ENCODE measurements around the gene ITGB5.

ITGB5 gene, protein sequence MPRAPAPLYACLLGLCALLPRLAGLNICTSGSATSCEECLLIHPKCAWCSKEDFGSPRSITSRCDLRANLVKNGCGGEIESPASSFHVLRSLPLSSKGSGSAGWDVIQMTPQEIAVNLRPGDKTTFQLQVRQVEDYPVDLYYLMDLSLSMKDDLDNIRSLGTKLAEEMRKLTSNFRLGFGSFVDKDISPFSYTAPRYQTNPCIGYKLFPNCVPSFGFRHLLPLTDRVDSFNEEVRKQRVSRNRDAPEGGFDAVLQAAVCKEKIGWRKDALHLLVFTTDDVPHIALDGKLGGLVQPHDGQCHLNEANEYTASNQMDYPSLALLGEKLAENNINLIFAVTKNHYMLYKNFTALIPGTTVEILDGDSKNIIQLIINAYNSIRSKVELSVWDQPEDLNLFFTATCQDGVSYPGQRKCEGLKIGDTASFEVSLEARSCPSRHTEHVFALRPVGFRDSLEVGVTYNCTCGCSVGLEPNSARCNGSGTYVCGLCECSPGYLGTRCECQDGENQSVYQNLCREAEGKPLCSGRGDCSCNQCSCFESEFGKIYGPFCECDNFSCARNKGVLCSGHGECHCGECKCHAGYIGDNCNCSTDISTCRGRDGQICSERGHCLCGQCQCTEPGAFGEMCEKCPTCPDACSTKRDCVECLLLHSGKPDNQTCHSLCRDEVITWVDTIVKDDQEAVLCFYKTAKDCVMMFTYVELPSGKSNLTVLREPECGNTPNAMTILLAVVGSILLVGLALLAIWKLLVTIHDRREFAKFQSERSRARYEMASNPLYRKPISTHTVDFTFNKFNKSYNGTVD

DNA sequence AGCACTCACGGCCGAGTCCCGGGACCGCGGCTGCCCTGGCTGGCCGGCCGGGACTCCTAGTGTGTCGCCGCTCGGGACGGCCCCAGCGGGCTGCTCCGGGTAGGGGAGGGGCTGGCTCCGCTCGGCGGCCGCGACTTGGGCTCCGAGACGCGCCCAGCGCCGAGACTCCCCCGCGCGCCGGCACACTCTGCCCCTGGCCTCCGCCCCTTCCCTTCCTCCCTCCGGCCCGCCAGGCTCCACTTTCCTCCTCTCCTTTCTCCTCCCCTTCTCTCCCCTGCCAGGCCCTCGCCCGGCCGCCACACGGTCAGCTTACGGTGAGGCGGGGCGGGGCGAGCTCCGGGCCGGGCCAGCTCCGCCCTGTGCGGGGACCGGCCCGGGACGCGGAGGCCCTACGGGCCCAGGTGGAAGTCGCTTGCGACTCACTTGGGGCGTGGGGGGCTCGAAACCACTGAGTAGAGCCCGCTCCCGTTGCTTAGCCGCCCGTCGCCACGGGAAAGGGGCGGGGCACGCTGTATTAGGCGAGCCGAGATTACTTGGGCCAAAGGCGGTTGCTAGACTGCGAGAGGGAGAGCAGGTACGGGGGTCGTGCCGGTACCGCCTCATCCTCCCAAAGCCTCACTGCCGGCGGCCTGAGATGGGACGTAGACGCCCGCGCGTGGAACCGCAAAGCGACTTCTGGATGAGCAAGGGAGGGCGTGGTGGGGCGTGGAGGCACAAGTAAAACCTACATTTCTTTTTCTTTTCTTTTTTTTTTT, at the start of gene ITGB5:
Gene ITGB5 (minus strand): TSS at position 189 of the 755 bp plus-strand sequence. CDS start 365 bp downstream, outside the sequence.
- peak in 1 of 3 donors; percentile 21 for DNase-seq (ENCODE audit: low read depth in 3 of 3)

DNA sequence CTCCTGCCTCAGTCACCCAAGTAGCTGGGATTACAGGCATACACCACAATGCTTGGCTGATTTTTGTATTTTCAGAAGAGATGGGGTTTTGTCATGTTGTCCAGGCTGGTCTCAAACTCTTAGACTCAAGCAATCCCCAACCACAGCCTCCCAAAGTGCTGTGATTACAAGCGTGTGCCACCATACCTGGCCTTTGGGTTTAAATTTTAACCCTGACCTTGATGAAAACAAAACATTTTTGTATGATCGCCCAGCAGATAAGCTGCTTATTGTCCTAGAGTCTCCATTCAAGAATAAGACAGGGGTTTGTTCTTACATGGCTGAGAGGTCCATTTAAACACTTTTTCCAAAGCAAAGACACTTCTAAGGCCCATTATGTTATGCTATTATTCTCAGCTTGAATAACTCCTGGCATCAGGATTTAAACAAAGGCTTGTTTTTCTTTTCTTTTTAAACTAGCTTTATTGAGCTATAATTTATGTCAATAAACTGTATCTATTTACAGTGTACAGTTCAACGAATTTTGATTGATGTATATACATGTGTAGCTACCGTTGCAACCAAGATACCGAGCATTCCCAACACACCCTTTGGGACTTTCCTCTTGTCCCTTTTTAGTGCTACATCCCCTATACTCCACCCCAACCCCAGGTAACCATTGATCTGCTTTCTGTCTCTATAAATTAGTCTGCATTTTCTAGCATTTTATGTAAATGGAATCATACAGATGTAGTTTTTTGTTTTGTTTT, 48.8 kb upstream of the ITGB5 start:
- DNase-seq (ENCODE audit: low read depth in 3 of 3): no peak

DNA sequence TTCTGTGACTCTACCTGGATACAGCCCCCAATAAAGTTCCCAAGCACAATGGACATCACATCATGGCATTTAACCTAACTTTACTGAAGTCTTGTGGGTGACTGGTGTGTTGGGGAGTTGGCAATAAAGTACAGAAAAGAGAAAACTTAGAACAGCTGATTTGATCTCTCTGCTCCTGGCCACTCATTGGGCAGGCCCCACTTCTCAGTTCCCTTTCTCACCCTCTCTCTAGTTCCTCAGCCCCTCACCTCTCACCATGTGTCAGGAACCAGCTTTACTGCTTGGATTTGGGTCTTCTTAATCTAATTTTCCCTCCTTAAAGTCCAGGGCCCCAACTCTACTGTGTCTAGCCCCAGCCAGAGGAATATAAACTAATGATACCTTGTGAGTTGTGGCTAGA, 48.1 kb upstream of the ITGB5 start:
- no peak for DNase-seq (ENCODE audit: low read depth in 3 of 3)

DNA sequence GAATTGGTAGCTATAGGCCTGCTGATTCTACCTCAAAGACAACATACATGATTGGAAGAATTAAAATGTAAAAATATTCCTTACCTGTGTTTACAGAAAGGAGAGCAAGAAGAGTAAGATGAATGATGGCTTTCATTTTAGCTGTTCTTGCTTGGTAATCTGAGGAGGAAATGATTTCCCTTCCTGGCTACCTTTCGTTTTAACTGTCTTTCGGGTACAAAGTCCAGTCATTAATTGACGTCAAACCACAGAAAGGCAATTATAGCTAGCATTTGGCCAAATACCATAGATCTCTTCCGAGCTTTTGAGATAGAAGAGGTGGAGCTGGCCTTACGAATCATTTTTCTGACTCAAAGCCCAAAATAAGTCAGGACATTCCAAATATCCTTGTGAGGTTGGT, 47.4 kb upstream of the ITGB5 start, which contains the start of gene MUC13:
Gene MUC13 (minus strand): TSS at position 175 of the 400 bp plus-strand sequence. CDS start 39 bp downstream, at position 136.
- no peak for DNase-seq (ENCODE audit: low read depth in 3 of 3)

DNA sequence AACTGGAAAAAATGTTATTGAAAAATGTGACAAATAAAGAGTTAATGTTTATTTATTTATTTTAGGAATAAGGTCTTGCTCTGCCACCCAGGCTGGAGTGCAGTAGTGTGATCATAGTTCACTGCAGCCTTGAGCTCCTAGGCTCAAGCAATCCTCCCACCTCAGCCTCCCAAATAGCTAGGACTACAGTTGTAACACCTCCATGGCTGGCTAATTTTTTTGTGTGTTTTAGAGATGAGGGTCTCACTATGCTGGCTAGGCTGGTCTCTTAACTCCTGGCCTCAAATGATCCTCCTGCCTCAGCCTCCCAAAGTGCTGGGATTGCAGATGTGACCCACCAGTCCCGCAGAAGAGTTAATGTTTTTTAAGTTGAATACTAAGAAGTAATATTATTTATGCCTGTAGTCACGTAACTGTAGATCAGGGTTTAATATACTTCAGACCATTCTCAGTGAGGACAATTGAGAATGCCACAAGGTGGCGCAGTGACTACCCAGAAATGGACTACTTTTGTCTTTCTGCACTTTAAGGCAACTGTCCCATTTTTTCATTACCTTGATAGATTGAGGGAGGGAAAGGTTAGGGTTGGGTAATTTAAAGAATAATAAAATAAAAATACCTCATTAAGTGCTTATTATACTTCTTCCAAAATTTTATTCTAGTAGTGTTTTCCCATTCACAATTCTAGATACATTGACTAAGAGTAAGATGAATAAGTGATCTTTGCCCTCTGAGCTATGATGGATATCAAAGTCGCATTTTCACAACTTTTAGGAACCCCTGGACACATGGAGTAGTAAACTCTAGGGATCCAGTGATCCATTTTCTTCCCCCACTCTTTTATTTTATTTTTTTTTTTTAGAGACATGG, 41.4 kb upstream of the ITGB5 start:
- peak; percentile 21 to 46 (median 32) for DNase-seq (ENCODE audit: low read depth in 3 of 3)

DNA sequence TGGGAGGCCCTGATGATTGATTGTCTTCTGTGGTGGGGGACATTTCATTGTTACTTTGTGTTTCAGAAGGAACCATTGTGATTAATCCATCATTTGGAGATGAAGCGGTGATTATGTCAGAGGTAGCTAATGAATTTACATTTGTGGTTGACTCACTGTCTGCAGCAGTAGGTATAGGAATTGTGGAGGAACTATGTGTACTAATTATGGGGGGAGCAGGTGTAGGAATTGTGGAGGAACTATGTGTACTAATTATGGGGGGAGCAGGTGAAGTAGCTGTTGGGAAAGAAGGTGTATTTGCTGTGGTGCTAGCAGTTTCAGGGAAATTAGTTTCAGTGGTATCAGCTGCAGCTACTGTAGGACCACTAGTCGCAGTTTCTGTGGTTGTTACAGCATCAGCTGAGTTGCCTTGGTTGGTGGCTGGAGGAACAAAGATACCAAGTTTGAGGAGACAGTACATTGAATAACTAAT, 40.4 kb upstream of the ITGB5 start:
- DNase-seq (ENCODE audit: low read depth in 3 of 3): no peak

DNA sequence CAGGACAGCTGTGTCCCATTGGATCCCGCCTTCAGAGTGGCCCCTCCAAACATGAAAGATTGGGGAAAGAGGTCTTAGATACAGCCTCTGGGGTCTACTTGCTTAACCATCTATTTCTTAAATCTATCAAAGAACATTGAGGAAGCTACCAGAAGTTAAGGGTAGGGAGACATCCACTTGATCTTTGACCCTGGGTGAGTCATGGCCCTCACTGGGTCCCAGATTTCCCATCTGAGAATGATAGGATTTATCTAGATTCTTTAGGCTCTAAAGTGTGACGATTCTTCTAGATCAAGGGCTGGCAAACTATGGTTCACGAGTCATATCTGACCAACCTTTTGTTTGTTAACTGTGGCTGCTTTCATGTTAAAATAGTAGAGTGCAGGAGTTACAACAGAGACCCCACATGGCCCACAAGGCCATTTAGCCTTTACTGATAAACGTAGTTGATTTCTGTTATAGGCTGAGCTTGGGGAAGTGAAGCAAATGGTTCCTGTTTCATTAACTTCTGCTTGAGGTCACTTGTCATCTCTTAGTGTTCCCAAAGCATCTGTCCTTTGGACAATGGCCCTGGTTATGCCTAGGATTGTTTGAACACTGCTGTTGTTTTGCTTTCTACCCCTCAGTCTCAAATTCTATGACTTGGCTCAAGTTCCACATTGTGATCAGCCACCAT, 39.4 kb upstream of the ITGB5 start:
- DNase-seq (ENCODE audit: low read depth in 3 of 3): no peak

DNA sequence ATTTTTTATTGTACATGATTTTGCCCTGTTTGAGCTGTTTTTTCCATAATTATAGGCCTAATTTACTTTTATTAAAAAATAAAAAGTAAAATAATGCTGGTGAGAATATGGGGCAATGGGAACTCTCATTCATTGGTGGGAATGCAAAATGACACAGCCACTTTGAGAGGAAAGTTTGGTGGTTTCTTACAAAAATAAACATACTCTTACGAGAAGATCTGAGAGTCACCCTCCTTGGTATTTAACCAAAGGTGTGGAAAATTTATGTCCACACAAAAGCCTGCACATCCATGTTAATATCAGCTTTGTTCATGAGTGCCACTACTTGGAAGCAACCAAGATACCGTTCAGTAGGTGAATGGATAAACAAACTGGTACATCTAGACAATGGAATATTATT, 37.6 kb upstream of the ITGB5 start:
- DNase-seq (ENCODE audit: low read depth in 3 of 3): no peak

DNA sequence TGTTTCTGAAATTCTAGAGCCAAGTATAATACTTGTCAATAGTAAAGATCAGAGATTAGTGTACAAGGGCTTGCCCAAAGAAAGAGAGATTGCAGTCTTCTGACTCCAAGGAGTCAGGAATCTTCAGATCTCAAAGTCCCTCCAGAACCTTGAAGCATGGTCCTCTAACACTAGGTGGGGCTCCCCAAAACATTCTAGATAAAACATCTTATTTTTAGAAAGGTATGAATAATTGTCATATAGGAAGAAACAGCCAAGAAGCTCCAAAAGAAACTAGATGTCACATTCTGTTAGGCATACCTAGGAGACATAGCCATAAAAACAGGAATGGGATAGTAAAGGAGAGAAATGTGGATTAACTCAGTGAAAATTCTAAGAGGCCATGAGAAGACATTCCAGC, 36.7 kb upstream of the ITGB5 start:
- no peak for DNase-seq (ENCODE audit: low read depth in 3 of 3)

DNA sequence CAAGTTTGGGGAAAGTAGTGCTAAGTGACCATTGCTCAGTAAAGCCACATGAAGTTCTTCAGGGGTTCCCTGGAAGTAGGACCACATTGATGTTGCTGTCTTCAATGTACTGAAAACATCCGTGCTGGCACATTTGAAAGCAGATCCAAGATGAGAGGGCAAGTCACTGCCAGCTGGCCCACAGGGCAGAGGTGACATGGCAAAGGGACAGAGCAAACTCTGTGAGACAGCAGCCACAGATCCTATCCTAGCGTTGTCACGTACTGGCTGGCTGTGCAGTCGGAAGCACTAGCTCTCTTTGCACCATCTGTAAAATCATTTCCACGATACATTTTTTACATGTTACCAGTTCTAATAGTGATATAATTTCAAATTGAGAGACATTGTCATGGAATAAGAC, 33.6 kb upstream of the ITGB5 start:
- DNase-seq (ENCODE audit: low read depth in 3 of 3): no peak

DNA sequence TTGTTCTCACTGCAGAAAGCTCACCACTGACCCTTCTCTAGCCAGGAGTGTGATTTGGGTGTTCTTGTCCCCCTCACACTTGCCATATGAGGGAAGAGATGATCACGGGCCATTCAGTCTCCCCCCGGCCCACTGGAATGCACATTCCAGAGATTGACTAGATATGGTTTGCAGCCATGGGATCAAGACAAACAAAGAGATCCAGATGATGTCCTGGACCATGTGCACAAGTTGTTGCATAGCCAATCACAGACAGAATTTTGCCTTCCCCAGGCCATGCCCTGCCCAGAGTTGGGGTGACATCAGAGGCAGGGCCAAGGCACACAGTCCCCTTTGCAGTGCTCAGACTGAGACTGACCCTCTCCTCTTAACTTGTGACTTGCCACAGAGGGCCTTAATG, 32.6 kb upstream of the ITGB5 start:
- DNase-seq (ENCODE audit: low read depth in 3 of 3): no peak

DNA sequence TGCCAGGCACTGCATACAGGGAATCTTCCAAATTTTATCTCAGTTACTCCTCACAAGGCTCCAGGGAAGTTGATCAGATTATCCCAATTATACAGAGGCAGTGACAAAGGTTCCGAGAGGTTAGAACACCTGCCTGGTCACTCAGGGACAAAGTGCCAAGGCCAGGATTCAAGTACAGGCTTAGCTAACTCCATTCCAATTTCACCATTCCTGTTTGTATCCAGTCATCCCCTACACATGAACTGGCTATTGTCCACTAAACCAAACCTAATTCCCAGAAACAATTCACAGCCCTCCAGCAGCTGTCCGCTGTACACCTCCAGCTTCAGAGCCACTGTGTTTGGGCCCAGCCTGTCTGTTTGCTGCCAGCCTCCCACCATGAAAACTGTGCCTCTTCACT, 31.4 kb upstream of the ITGB5 start:
- no peak for DNase-seq (ENCODE audit: low read depth in 3 of 3)

DNA sequence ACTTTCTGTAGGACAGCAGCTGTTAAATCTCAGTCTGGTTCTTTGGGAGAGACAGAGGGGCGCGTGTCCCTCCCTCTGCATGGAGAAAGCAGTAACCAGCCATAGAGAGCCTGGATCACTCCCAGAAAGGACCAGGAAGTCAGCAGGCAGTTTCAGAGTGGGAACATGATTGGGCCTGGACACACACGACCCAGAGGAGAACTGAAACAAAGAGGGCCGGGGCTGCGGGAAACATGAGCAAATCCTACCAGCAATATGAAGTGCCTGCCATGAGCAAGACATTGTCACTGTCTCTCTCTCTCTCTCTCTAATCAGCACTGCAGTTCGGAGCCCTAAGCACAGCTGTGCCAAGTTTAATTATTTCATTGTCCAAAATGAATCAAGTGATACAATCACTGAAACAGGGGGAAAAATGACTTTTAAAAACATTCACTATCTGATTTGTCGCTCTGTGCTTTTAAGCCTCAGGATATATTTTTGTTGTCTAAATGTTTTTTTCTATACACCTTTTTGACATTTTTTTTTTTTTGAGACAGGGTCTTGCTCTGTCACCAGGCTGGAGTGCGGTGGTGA, 29.8 kb upstream of the ITGB5 start:
- no peak for DNase-seq (ENCODE audit: low read depth in 3 of 3)

DNA sequence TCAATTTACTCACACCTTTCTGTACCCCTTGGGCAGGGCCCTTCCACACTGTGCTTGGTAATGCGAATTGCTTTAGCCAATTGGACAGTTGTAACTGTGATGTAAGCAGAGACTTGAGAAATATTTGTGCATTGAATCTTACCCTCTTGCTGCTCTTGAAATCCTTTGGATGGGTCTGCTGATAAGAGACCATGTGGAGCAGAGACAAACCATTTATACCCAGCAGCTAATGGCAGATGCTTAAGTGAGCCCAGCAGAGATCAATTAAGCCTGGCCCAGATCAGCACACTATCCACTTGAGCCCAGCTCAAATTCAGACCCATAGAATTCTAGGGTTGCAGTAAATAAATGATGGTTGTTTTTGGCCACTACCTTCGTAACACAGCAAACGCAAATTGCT, 28.1 kb upstream of the ITGB5 start:
- no peak for DNase-seq (ENCODE audit: low read depth in 3 of 3)

DNA sequence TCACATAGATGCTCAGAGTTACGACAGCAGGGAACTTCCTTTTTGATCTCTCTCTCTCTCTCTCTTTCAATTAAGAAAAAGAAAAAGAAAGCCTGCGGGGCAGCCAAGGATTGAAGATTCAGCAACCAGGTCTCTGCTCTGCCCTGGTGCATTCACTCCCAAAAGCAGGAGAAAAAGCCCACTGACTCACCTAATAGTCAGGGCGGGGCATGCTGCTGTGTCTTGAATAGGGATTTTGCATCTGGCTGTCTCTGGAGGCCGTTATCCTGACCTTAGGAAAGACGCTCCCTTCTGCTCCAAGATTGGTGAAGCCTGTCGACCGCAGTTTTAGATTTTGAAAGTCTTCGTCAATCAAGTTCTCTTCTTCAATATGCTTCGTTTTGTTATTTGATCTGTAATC, 20.8 kb upstream of the ITGB5 start:
- DNase-seq (ENCODE audit: low read depth in 3 of 3): no peak

DNA sequence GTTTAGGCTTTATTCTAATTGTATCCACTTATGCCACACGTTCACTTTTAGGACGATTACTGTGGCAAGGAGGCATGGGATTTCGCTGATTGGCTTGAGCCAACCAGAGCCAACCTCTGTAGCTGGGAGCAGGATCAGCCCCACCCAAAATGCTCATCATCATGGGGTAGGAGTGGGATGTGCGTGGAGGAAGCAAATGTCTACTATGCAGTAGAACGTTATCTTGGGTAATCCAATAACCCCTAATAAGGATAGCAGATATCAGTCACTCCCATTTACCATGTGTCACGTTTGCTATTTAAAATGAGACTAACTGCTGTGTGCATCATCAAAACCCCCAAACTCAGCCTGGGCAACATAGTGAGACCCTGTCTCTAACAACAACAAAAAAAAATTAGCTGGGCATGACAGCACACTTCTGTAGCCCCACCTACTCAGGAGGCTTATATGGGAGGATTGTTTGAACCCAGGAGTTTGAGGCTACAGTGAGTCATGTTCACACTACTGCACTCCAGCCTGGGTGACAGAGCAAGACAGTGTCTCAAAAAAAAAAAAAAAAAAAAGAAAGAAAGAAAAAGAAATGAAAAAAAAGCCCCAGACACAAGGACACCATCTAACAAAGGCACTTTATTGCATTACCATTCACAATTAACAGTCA, 17.8 kb upstream of the ITGB5 start:
- DNase-seq (ENCODE audit: low read depth in 3 of 3): no peak

DNA sequence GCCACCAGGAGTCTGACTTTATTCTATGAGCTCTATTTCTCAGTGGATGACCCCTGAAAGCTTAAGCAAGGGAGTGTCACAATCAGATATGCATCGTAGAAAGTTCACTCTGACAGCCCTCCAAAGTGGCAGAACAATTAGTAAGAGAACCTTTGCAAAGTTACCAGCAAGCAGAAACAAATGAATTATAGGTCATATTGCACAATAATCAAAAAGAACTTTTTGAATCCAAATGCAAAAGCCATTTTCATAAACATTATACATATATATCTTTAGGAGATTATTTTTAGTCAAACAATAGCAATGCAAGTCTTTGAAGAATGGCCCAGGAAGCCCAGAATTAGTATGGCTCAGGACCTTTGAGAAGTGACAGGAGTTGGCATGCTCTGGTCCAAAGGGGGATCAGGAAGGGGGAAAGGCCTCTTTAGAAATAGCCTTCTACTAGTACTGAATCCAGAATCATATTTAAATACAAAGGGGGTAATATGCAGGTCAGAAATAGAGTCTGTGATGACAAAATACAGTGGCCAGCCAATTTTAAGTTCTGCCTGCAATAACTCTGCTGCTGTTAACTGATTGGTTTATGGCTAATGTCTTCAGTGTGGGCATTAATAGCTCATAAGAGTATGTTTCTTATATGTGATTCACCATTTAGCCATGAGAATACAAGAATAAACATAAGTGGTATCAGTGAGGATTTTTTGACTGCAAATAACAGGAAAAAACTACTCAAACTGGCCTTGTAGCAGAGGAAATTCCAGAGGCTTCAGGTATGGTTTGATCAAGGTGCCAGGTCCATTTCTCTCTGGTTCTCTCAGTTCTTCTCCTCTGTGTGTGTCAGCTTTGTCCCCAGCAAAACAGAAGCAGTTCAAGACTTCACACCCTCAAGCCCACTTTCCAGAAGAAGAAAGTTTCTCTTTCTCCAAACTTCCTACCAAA, 17.0 kb upstream of the ITGB5 start:
- no peak for DNase-seq (ENCODE audit: low read depth in 3 of 3)

All from stimulated activated CD4-positive, alpha-beta T cell treated with anti-CD3 and anti-CD28 coated beads, TNF-alpha, amount 100 ng/mL, for 48 hours (primary cell).